ENCODE measurements around the gene TFF1.

GRCh38 chr21:42362198-42362597, 4.1 kb downstream of the TFF1 start:
- TF ChIP-seq, protein P1, sequence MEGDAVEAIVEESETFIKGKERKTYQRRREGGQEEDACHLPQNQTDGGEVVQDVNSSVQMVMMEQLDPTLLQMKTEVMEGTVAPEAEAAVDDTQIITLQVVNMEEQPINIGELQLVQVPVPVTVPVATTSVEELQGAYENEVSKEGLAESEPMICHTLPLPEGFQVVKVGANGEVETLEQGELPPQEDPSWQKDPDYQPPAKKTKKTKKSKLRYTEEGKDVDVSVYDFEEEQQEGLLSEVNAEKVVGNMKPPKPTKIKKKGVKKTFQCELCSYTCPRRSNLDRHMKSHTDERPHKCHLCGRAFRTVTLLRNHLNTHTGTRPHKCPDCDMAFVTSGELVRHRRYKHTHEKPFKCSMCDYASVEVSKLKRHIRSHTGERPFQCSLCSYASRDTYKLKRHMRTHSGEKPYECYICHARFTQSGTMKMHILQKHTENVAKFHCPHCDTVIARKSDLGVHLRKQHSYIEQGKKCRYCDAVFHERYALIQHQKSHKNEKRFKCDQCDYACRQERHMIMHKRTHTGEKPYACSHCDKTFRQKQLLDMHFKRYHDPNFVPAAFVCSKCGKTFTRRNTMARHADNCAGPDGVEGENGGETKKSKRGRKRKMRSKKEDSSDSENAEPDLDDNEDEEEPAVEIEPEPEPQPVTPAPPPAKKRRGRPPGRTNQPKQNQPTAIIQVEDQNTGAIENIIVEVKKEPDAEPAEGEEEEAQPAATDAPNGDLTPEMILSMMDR (IDR thresholded peaks at IDR 0.05): no peak
- TF ChIP-seq EP300 (IDR thresholded peaks at IDR 0.05): no peak
